GM12872 (cell line): Measurements from ENCODE around the gene TMEM154.

Source experiments
- CTCF ChIP-seq: IDR thresholded peaks from 3 replicates; pipeline ENCODE4 v1.5.1; 2011; ENCODE audit warnings: low read depth, mild to moderate bottlenecking, low read length, moderate library complexity; ENCODE audit not compliant: insufficient read depth

TMEM154 gene

GRCh38 chr4:152578670-152579069 lies 101.1 kb downstream of the TMEM154 start:
- no peak for TF ChIP-seq CTCF

GRCh38 chr4:152577708-152578396 lies 101.9 kb downstream of the TMEM154 start:
- TF ChIP-seq CTCF: peak; percentile 2; the same call in 1 of the 3 replicates

DNA sequence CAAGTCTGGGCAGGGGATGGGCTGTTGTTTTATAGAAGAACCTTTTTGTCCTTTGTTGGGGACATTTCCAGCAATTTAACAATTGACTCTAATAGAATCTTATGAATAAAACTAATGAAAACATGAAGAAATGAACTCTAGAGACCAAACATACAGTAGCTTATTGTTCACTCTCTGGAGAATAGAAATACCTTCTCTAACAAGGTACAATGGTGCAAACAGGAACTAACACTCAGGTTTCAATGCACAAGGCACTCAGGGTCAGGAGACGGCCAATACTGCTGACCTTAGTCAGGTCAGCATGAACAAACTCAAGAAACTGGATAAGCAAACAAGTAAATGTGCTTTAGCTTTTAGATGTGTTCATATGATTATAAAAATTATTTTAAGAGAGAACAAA lies 104.3 kb downstream of the TMEM154 start:
- TF ChIP-seq CTCF: no peak

GRCh38 chr4:152573861-152574260 lies 105.9 kb downstream of the TMEM154 start:
- no peak for TF ChIP-seq CTCF

DNA sequence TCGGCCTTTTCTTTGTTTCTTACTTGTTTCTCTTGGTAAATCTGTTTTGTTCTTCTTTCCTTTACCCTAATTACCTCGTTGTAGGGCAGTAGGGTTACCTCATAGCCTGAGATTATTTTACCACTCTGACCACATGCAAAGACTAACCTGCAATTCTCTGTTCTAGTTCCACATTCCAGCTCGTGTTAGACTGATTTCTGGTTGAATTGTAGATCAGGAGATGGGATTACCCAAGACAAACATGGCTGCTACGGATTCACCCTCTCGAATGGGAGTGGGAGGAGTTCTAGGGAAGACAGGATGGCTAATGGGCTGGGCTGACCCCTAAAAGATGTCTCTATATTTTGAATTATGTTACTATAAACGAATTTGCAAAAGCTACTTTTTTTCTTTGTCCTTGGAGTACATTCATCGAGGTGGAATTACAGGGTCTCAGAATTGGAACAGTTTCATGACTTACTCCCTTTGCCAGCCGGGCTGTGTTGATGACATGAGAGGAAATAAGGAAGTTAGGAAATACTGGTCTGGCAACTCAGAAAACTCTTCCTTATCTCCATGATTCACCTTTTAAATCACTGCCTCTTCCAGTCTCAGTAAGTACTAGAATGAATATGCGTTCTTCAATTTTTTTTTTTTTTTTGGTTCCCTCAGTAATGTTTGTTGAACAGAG lies 107.2 kb downstream of the TMEM154 start:
- TF ChIP-seq CTCF: no peak

DNA sequence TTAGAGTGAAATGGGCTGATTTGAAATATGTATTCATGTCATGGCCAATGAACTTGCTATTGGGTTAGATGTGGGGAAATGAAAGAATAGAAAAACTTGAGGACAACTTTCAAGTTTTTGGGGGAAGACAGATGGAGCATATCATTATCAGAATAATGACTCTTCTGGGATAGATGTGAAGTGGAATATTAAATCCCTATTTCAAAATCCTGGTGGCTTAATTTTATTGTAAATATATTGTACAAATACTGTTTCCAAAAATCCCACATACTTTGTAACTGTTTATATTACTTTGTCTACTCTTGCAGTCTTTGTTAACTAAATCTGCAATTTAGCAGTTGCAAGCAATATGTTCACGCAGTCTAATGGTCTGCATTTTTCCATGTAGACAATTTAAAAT lies 108.0 kb downstream of the TMEM154 start:
- TF ChIP-seq CTCF: no peak

DNA sequence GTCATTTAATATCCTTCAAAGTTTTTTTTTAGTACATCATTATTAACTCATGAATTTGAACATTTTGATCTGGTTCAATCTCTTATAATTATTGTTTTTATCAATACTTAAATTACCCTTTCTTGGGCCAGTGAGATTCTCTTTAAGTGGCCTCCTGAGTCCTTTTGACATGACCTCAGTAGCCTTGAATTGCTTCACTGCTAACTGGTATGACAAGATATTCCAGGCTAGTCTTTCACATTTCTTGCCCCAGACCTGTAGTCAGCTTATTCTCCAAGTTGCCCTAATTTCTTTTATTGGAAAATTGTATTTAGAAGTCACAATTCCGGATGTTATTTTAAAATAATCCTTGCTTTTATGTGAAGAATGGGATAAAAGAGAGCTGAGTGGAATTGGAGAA lies 108.5 kb downstream of the TMEM154 start:
- no peak for TF ChIP-seq CTCF
